Urothelium cell line (cell line): ENCODE results near the gene POLR3F.
"Not testable (repeated sequence)": the region's sequence is repeated elsewhere in the genome, so short reads cannot be mapped to it uniquely, and the experiment has no call there.

ENCODE experiments used
- DNase-seq: peaks from one replicate; pipeline ENCODE4 v3.0.0; 2011; ENCODE audit warnings: low spot score, mixed read lengths
- FAIRE-seq: peaks from 2 replicates; lab custom pipeline; 2011; peaks lifted over from hg19 to GRCh38; lab: Jason Lieb, UNC

The POLR3F gene

DNA sequence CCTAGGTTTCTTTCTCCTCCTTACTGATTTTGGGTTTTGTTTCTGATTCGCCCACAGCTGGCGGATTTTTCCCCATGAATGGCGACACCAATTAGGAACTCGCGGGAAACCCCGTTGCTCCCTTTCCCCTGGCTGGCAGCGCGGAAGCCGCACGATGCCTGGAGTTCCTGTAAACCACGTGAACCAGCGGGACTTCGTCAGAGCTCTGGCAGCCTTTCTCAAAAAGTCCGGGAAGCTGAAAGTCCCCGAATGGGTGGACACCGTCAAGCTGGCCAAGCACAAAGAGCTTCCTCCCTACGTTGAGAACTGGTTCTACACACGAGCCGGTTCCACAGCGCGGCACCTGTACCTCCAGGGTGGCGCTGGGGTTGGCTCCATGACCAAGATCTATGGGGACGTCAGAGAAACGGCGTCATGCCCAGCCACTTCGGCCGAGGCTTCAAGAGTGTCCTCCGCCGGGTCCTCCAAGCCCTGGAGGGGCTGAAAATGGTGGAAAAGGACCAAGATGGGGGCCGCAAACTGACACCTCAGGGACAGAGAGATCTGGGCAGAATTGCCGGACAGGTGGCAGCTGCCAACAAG is 37.4 kb downstream of the POLR3F start:
- FAIRE-seq (no peak), DNase-seq (no peak)

DNA sequence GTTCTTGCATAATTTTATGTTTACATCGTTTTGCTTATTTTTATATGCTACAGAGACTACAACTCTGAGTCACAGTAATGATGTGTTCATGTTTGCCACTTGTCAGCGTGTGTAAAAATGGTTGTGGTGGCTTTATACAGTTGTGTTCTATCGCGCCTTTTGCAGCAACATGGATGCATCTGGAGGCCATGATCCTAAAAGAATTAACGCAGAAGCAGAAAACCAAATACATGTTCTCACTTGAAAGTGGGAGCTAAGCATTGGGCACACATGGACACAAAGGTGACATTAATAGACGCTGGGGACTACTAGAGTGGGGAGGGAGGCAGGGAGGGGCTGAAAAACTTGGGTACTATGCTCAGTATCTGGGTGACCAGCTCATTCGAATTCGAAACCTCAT is 39.6 kb downstream of the POLR3F start:
- FAIRE-seq = no peak
- no peak for DNase-seq

DNA sequence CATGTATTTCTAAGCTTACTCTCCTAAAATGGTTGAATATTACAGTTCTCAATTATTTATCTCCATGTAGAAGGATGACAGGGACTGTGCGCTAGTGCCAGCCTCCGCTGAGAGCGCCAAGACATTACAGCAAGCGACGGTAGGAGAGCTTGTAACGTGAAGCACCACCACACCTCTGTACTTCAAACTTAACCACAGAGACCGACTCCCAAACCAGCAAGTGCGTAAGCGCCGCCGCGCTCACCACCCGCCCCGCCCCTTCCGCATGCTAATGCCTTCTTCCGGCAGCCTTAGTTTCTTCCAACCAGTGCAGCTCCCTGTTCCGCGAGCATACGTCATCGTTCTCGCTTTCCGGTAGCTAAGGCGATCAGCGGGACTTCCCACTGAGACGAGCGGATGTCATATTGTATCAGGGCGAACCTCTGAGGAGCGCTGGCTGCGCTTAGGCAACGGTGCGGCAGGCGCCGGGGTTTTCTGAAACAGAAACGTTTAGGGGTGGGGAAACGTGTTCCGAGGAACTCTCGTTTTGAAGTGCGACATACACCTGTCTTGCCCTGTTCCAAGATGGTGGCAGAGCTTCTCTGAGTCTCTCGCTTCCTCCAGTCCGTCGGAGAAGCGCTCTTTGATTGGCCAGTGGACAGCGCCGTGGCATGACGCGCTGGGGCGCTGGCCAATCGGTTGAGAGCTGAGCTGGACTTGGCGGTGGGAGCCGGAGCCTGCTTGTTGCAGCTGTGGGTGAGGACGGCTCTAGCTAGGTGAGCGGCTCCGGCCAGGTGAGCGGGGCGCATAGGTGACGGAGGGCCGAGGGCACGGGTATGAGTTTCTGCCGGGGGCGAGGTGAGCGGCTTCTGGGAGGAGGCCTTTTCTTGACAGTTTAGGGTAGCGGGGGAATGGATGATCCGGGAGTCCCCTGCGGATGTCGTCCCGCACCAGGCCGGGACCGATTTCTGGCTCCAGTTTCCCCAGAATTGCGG is 40.3 kb downstream of the POLR3F start, which contains the start of gene SEC23B:
SEC23B (plus strand) TSS at position 723 of the 974 bp plus-strand sequence. CDS start 2,896 bp downstream, outside the sequence.
- FAIRE-seq = no peak
- peak; percentile 95 for DNase-seq

DNA sequence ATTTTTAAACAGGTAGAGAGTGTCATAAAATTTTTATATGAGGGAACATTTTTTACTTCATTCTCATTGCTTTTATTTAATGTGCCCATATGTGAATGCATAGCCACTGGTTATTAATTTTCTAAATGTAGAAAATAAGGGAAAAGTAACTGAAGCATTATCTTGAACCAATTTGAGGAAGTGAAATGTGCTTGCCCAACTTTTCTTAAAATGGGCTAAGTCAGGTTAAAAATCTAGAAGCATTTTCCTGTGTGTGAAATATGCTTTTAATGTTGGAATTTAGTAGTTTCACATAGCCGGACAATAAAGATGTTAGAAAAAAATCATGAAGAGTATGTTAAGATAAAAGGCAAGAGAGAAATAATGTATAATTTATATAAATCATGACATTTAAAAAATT is 44.4 kb downstream of the POLR3F start:
- no peak for FAIRE-seq

DNA sequence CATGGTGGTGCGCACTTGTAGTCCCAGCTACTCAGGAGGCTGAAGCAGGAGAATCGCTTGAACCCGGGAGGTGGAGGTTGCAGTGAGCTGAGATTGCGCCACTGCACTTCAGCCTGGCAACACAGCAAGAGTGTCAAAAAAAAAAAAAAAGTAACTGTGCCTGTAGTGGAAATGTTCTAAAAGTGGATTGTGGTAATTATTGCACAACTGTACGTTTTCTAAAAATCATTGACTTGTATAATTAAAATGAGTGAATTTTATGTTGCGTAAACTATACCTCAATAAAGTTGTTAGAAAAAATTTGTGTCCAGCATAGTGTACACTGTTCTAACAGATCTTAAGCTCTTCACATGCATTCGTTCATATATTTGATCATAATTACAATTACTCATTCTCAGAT is 46.0 kb downstream of the POLR3F start:
- no peak for FAIRE-seq

More for the DNA sequence above, 44.4 kb downstream of the POLR3F start:
- no peak for DNase-seq

DNA sequence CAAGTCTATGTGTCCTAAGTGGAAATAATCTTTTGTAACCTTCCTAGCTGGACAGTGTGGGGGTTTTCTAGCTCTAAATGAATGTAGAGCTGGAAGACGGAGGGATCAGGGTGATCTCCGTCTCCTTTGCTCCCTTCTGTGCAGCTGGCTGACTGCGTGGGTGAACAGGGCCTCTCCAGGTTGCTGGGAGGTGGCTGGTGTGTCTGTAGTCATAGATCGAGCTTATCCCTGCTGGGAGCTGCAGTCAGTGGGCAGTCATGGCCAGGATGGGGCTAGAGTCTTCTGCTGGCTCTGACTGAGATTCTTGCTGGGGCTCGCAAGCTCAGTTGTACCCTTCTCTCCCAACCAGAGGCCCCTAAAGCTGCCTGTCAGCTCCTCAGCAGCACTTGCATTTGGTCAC is 46.9 kb downstream of the POLR3F start:
- no peak for FAIRE-seq
- no peak for DNase-seq

More for the DNA sequence above, 46.0 kb downstream of the POLR3F start:
- DNase-seq = no peak

DNA sequence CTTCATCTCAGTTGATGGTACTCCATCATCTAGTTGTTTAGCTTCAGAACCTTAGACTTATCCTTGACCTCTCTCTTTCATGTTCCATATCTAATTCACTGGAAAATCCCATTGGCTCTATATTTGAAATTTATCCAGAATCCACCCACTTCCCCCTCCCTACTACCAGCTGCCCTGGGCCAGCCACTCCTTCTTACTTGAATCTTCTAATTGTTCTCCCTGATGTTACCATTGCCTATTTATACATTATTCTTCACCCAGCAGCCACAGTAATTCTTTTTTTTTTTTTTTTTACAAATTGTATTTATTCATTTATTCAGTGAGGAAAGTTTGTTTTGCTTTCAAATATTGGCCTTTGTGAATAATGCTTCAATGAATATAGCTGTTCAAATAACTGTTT is 48.8 kb downstream of the POLR3F start:
- DNase-seq (no peak), FAIRE-seq (no peak)

DNA sequence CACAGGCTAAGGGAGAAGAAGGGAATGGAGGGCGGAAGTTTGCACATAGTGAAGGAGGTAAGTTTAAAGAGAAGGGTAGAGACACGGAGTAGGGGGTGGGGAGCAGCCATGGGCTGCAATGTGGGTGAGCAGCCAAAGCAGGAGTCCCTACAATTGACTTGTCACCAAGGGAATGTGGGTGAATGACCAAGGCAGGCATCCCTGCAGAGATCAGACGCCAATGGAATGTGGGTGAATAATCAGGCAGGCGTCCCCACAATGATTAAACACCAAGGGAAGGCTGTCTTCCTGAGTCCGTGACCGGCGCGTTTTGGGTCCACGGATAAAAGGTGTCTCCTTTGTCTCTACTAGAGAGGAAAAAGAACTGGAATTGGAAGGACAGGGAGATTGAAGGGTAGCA is 54.9 kb downstream of the POLR3F start:
- not testable (repeated sequence) for DNase-seq, FAIRE-seq

DNA sequence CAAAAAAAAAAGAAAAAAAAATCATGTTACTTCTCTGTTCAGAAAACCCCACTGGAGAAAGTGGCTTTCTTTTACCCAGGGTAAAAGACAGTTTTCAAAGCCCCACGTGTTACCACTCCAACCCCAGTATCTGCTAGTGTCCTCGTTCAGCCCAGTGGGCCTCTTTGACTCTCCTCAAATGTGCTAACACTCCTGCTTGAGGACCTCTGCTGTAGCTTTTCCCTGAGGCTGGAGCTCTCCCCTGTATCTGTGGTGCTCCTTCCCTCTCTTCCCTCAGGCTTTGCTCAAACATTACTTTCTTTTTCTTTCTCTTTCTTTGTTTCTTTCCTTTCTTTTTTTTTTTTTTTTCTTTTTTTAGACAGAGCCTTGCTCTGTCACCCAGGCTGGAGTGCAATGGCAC is 55.9 kb downstream of the POLR3F start:
- FAIRE-seq (no peak), DNase-seq (no peak)

DNA sequence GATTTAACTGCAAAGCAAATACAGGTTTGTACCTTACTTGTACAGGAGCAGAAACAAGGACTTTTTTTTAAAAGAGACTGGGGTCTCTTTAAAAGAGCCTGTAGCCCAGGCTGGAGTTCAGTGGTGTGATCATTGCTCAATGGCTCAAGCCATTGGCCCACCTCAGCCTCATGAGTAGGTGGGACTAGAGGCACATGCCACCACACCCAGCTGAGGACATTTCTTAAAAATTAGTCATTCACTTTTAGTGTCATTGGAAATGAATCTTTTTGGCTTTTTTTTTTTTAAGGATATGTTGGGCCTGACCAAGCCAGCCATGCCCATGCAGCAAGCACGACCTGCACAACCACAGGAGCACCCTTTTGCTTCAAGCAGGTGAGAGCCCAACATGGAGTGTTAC is 57.5 kb downstream of the POLR3F start:
- peak; percentile 39 for DNase-seq
- FAIRE-seq = no peak

DNA sequence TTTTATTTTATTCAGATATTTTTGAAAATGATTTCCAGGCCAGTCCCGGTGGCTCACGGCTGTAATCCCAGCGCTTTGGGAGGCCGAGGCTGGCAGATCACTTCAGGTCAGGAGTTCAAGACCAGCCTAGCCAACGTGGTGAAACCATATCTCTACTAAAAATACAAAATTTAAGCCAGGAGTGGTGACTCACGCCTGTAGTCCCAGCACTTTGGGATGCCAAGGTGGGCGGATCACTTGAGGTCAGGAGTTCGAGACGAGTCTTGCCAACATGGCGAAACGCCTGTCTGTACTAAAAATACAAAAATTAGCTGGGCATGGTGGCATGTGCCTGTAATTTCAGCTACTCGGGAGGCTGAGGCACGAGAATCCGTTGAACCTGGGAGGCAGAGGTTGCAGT is 59.6 kb downstream of the POLR3F start:
- FAIRE-seq, DNase-seq: not testable (repeated sequence)

DNA sequence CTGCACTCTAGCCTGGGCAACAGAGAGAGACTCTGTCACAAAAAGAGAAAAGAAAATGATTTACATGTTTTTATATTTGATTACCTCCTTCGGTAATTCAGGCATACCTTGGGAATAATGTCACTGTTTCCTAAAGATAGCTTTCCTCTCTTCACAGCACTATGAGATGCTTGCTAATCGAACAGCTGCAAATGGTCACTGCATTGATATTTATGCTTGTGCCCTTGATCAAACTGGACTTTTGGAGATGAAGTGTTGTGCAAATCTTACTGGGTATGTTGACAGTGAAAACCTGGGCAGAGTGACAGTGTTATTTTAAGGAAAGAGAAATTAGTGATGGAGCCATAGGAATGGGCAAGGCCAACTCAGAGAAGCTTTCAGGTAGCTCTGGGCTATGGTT is 60.1 kb downstream of the POLR3F start:
- no peak for DNase-seq
- no peak for FAIRE-seq

DNA sequence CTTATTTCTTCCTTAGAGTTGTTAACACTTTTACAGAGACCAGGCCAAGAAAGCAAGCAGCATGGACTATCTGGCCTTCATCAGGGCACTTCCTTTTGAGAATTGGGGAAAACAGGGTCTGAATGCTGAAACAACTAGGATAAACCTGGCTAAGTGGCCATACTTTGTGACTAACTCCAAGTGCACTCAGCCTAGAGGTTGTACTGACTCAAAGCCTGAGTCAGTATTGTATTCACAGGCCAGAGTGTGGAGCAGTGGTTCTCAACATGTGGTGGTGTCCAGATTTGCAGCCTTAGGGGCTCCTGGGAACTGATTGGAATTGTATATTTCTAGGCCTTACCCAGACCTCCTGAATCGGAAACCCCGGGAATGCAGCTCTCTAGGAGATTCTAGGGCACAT is 60.6 kb downstream of the POLR3F start:
- DNase-seq (no peak), FAIRE-seq (no peak)

DNA sequence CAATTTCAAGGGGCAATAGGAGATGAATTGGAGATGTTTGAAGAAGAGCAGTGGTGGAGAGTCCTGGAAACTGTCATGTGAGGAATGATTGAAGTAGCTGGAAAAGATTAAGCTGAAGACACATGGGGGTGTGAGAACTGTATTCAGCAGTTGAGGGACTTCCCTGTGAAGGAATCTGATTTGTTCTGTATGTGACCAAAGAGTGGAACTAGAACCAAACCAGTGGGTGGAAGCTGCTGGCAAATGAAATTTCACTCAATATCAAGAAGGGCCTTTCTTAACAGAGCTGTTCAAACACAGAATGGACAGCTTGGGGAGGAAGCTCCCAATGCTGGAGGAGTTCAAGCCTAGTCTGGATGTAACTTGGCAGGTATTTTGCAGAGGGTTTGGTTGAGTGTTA is 61.9 kb downstream of the POLR3F start:
- DNase-seq (no peak), FAIRE-seq (no peak)

DNA sequence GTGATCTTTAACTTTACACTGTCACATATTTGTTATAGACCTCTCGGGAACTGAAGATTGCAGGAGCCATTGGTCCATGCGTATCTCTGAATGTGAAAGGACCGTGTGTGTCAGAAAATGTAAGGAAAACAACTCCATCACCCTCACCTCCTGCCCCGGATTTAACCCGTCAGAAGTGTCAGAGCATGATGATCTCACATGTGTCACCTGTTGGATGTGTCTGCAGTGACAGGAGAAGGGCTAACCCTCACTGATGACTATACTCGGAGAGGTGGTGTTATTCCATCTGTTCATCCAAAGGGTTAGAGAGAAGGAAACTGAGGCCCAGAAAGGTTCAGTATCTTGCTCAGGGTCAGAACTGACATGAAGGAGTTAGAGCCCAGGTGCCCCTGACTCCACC is 65.4 kb downstream of the POLR3F start:
- no peak for FAIRE-seq
- DNase-seq = no peak

DNA sequence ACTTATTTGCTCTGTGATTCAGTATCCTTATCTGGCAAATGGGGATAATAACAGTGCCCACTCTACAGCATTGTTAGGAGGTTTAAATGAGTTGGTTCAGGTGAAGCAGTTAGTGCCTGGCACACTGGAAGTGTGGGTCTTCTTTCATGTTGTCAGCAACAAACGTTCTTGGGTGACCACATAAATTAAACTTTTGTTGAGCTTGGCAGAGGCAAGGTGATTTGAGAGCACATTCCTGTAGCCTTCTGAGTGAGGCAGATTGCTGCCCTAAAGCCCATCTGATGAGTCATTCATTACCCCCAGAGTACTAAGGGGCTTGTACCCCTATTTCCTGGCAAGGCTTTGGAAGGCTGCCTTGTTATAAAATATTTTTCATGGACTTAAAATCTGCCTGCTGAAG is 66.3 kb downstream of the POLR3F start:
- no peak for FAIRE-seq
- DNase-seq = no peak

DNA sequence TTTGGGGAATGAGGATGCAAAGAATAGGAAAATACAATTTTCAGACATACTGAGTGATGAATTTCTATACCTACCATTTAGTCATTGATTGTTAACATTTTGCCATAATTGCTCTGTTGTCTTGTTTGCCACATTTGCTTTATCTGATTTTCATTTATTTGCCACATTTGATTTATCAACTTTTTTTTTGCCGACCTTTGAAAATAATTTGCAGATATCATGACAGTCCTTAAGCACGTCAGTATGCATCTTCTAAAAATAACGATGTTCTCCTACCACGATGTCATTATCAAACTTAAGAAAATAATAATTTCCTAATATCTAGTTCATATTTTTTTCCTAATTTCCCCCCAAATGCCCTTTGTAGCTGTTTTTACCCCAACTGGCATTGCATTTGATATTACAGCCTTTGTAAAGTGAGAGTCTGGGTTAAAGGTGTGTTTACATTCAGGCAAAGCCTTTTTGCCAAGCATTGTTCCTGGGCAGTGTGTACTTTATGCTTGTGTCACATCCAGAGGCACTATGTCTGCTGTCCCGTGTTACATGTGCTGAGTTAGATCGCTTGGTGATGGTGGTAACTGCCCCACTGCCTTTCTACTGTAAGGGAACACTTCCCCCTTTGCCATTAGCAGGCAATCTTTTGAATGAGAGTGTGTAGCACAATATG is 66.9 kb downstream of the POLR3F start:
- DNase-seq (no peak), FAIRE-seq (no peak)
